ENCODE results near the gene RFTN1. TPM values are rescaled to one million over a fixed set of nuclear protein-coding genes. Genes with fewer than 3 reads are reported as not detected.

RFTN1 gene
- total RNA-seq, 3 donors from 2014 or later: 6.9 to 12.6 (median 9.7) TPM

DNA sequence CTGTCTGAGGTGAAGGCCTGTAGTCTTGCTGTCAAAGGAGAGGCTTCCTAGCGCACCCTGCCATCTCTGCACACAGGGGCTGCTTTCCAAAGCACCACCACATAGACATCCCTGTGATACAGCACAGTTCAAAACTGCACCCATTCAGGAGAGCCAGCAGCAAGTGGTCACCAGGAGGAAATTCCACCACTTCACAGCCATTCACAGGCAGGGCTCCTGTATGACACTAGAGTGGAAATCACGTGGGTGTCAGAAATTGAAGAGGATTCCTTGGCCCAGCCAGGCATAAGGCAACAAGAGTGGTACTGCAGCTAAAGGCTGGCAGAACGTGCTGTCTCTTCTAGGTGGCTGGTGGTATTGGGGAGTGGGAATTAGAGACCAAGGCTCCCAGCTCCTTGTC lies 102.8 kb downstream of the RFTN1 start:
- no peak for TF ChIP-seq CTCF (IDR thresholded peaks at IDR 0.05)

DNA sequence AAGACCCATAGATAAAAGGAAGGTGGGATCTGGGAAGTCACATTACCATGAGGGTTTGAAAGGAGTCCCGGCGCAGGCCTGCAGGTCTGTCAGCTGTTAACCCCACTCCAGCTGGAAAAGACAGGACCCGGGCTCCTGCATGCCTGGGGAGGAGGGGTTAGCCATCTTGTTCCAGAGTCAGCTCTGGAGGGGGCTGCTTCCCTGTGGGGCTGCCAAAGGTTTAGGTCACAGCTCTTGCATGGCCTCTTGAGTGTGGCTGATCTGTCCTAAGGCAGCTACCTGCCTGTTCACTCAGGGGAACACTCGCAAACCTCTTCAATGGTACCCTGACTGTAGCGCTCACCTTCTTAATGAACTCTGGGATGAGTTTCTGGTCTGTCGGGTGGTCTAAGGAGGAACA lies 104.5 kb downstream of the RFTN1 start:
- ATAC-seq: no peak
- Histone ChIP-seq H3K4me1 (ENCODE audit: low read depth) (no peaks in the 10 kb centered on the region), H3K4me3 (no peak overlapping the region), H3K36me3 (ENCODE audit: low read depth) (no peaks in the 10 kb centered on the region), H3K9me3 (no peaks in the 10 kb centered on the region)
- DNase-seq: no peak
- TF ChIP-seq CTCF (IDR thresholded peaks at IDR 0.05): no peak
- intact Hi-C loops (cut with DNase I, micrococcal nuclease): no loop called here

More for the DNA sequence above, 102.8 kb downstream of the RFTN1 start:
- Histone ChIP-seq H3K36me3 (ENCODE audit: low read depth) (no peaks in the 10 kb centered on the region), H3K4me3 (no peak overlapping the region), H3K4me1 (ENCODE audit: low read depth) (no peaks in the 10 kb centered on the region), H3K9me3 (no peaks in the 10 kb centered on the region)
- intact Hi-C loops (cut with DNase I, micrococcal nuclease): no loop called here
- DNase-seq (no peak), ATAC-seq (no peak)

DNA sequence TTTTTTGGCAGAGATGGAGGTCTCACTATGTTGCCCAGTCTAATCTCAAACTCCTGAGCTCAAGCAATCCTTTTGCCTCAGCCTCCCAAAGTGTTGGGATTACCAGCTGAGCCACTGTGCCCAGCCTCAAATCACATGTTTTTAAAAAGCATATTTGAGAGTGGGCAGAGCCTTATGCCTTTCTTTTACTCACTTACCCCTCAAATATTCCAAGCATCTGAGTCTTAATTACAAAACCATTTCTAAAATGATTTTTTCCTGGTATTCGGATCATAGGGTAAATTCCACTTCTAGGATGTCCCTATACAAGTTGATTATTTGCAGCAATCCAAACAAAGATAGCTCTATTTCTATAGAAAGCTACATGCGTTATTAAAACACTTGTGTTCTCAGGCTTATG lies 106.1 kb downstream of the RFTN1 start:
- Histone ChIP-seq H3K4me1 (ENCODE audit: low read depth) (no peaks in the 10 kb centered on the region), H3K4me3 (no peak overlapping the region), H3K9me3 (no peaks in the 10 kb centered on the region), H3K36me3 (ENCODE audit: low read depth) (no peaks in the 10 kb centered on the region)
- DNase-seq (no peak), ATAC-seq (no peak)
- TF ChIP-seq CTCF (IDR thresholded peaks at IDR 0.05): no peak
- intact Hi-C loops (cut with DNase I, micrococcal nuclease): no loop called here

DNA sequence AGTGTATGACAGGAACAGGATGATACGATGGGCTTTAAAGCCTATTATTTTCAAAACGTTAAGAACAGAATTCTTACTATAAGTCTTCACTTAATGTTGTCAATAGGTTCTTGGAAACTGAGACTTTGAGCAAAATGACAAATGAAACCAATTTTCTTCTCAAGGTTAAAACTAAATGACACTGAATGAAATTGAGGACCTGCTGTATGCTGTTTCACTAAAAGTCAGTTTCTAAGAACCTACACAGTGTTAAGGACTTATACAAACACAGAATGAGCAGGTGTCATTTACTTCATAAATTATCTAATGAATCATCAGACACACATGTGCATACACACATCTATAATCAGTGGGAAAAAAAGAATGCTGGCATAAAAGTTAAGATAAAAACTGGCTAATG lies 106.9 kb downstream of the RFTN1 start:
- Histone ChIP-seq H3K36me3 (ENCODE audit: low read depth) (no peaks in the 10 kb centered on the region), H3K9me3 (no peaks in the 10 kb centered on the region), H3K4me3 (no peak overlapping the region), H3K4me1 (ENCODE audit: low read depth) (no peaks in the 10 kb centered on the region)
- no peak for TF ChIP-seq CTCF (IDR thresholded peaks at IDR 0.05)
- no peak for ATAC-seq
- intact Hi-C loops (cut with DNase I, micrococcal nuclease): no loop called here
- DNase-seq: no peak

- DNase-seq (no peak), ATAC-seq (no peak)
- intact Hi-C loops (cut with DNase I, micrococcal nuclease): no loop called here
- Histone ChIP-seq H3K9me3 (no peaks in the 10 kb centered on the region), H3K36me3 (ENCODE audit: low read depth) (no peaks in the 10 kb centered on the region), H3K4me1 (ENCODE audit: low read depth) (no peaks in the 10 kb centered on the region), H3K4me3 (no peak overlapping the region)
- no peak for TF ChIP-seq CTCF (IDR thresholded peaks at IDR 0.05)
These were observed 107.3 kb downstream of the RFTN1 start for GRCh38 chr3:16406166-16406565.

DNA sequence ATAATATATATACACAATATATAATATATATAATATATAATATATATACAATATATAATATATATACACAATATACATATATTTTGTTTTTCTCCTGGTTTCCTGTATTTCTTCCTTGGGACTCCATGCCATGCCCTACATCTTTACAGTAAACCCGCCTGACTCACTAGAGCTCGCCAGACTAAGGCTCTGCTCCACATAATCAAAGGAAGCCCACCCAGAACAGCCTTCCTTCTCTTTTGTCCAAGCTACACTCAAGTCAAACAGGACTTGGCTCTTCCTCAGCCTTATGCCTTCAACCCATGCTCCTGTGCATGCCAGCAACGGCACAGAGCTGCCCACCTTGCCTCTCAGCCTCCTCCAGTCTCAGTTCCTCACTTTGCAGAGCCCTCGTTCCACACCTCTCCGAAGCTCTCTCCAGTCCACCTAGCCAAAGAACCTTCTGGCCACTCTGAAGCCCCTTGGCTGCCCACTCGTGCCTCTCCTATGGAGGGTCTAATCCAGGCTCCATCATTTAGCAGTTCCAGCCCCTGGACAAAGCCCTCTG lies 109.1 kb downstream of the RFTN1 start:
- DNase-seq (no peak), ATAC-seq (no peak)
- Histone ChIP-seq H3K4me1 (ENCODE audit: low read depth) (no peaks in the 10 kb centered on the region), H3K9me3 (no peaks in the 10 kb centered on the region), H3K36me3 (ENCODE audit: low read depth) (no peaks in the 10 kb centered on the region), H3K4me3 (no peak overlapping the region)
- intact Hi-C loops (cut with DNase I, micrococcal nuclease): no loop called here
- no peak for TF ChIP-seq CTCF (IDR thresholded peaks at IDR 0.05)

Data from mucosa of descending colon (tissue), 3 donors.